GM12878 (cell line): Measurements from ENCODE around the gene IFNA2. TPM values are rescaled to one million over a fixed set of nuclear protein-coding genes. Genes with fewer than 3 reads are reported as not detected.

Source experiments
- CBX3 ChIP-seq: fragments of 200-600 bp; sonication (generic); IDR thresholded peaks from 2 replicates; pipeline ENCODE4 v1.6.1; 2016; ENCODE audit warnings: low read depth, borderline replicate concordance
- CBX5 ChIP-seq: sonication (generic); IDR thresholded peaks from 2 replicates; pipeline ENCODE4 v1.6.1; 2016; ENCODE audit warnings: low read depth, moderate library complexity, mild to moderate bottlenecking, inconsistent platforms
- FOS ChIP-seq: IDR thresholded peaks from 3 replicates; pipeline ENCODE4 v1.6.1; 2011; ENCODE audit warnings: borderline replicate concordance; ENCODE audit not compliant: insufficient read length; ENCODE audit errors: extremely low read depth
- HDAC6 ChIP-seq: fragments of 200-600 bp; sonication (generic); IDR thresholded peaks from one replicate; pipeline ENCODE4 v1.8.0; 2017; ENCODE audit warnings: antibody characterized with exemption; ENCODE audit not compliant: unreplicated experiment
- IRF4 ChIP-seq: IDR thresholded peaks from 2 replicates; pipeline ENCODE4 v1.6.1; 2011; ENCODE audit warnings: low read depth, low read length
- JUNB ChIP-seq: IDR thresholded peaks from 2 replicates; pipeline ENCODE4 v1.6.1; 2016; ENCODE audit warnings: antibody characterized with exemption, mild to moderate bottlenecking
- KLF5 ChIP-seq: fragments of 450-650 bp; IDR thresholded peaks from 2 replicates; pipeline ENCODE4 v1.6.1; 2014; ENCODE audit warnings: mild to moderate bottlenecking; ENCODE audit not compliant: partially characterized antibody
- PAX5 ChIP-seq: IDR thresholded peaks from 2 replicates; pipeline ENCODE4 v1.6.1; 2011; ENCODE audit warnings: low read depth, low read length, borderline replicate concordance
- RAD51 ChIP-seq: fragments of 450-650 bp; IDR thresholded peaks from 2 replicates; pipeline ENCODE4 v1.6.1; 2016; ENCODE audit warnings: moderate library complexity, mild to moderate bottlenecking, inconsistent platforms
- SMARCA5 ChIP-seq: fragments of 450-650 bp; IDR thresholded peaks from 2 replicates; pipeline ENCODE4 v1.6.1; 2017; ENCODE audit warnings: mild to moderate bottlenecking
- TCF12 ChIP-seq: IDR thresholded peaks from 2 replicates; pipeline ENCODE4 v1.6.1; 2011; ENCODE audit warnings: low read depth, mild to moderate bottlenecking, low read length
- YBX1 ChIP-seq: fragments of 450-650 bp; IDR thresholded peaks from 2 replicates; pipeline ENCODE4 v1.6.1; 2016; ENCODE audit warnings: antibody characterized with exemption
- polyA plus RNA-seq, 11 experiments: library from polyadenylated mRNA; depleted of rRNA in 4 of 11; unstranded in 6 of 11; stranded (reverse) in 5 of 11; fragments of >200 nt; fragmentation: Nextera tagmentation in 4 of 11; fragmentation: Illumina TruSeq in 1 of 11; extraction: Ambion mirVana in 4 of 11; extraction: Trizol in 1 of 11; gene quantifications; 1 replicate in 1 of 11; 2 replicates in 10 of 11; pipeline versions ENCODE4 v1.2.1 to v1.2.3, GENCODE V29; 2011 to 2016; ENCODE audit warnings: inconsistent platforms in 2 of 11, missing spikeins in 2 of 11, low read depth in 1 of 11
- total RNA-seq, 4 experiments: library from RNA; depleted of rRNA in 3 of 4; stranded (reverse); fragments of >200 nt in 3 of 4; fragmentation: Illumina TruSeq in 1 of 4; extraction: Trizol in 1 of 4; gene quantifications; 2 replicates each; pipeline versions ENCODE4 v1.2.1 to v1.2.3, GENCODE V29; 2013 to 2021
- TF ChIP-seq, protein P1 (sequence below): IDR thresholded peaks from 2 replicates; pipeline ENCODE4 v1.6.1; 2012; ENCODE audit warnings: mild to moderate bottlenecking, low read depth, low read length
- TF ChIP-seq, protein P2 (sequence below): IDR thresholded peaks from 2 replicates; pipeline ENCODE4 v1.6.1; 2011; ENCODE audit warnings: mild to moderate bottlenecking, low read depth, low read length, moderate library complexity; ENCODE audit not compliant: insufficient replicate concordance
- TF ChIP-seq, protein P3 (sequence below): fragments of 150-350 bp; IDR thresholded peaks from 2 replicates; pipeline ENCODE4 v1.6.1; 2016; ENCODE audit warnings: low read depth, low read length

IFNA2 gene
- total and polyA plus RNA-seq, 10 of the 15 experiments (the other 5 are each of a cell fraction or from before 2014, with no cell fraction given), result 0.26 to 2.8 (median 0.66) TPM; not detected in 2

DNA sequence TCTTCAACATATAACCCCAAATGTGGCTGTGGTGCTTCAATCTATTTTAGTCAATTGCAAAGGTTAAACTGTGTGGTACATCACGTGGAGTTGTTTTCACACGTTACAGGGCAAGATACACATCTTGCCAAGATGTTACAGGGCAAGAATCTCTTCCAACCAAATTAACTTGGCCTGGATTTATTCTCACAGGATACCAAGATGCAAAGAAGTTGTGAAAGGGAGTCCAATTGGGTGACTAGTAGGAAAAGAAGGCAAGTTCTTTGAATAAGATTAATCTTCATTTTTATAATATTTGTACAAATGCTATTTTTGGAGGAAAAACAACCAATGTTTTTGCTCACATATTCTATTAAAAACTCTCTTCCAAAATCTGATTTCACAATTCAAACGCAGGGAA lies 18.9 kb upstream of the IFNA2 start (continued):
- TF ChIP-seq, protein P1, sequence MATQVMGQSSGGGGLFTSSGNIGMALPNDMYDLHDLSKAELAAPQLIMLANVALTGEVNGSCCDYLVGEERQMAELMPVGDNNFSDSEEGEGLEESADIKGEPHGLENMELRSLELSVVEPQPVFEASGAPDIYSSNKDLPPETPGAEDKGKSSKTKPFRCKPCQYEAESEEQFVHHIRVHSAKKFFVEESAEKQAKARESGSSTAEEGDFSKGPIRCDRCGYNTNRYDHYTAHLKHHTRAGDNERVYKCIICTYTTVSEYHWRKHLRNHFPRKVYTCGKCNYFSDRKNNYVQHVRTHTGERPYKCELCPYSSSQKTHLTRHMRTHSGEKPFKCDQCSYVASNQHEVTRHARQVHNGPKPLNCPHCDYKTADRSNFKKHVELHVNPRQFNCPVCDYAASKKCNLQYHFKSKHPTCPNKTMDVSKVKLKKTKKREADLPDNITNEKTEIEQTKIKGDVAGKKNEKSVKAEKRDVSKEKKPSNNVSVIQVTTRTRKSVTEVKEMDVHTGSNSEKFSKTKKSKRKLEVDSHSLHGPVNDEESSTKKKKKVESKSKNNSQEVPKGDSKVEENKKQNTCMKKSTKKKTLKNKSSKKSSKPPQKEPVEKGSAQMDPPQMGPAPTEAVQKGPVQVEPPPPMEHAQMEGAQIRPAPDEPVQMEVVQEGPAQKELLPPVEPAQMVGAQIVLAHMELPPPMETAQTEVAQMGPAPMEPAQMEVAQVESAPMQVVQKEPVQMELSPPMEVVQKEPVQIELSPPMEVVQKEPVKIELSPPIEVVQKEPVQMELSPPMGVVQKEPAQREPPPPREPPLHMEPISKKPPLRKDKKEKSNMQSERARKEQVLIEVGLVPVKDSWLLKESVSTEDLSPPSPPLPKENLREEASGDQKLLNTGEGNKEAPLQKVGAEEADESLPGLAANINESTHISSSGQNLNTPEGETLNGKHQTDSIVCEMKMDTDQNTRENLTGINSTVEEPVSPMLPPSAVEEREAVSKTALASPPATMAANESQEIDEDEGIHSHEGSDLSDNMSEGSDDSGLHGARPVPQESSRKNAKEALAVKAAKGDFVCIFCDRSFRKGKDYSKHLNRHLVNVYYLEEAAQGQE, result no peak
- TF ChIP-seq PAX5 (no peak), KLF5 (no peak), CBX3 (no peak), FOS (no peak), SMARCA5 (no peak), IRF4 (no peak), YBX1 (no peak), CBX5 (no peak), RAD51 (no peak), JUNB (no peak), TCF12 (no peak), HDAC6 (no peak)
- TF ChIP-seq, protein P2, sequence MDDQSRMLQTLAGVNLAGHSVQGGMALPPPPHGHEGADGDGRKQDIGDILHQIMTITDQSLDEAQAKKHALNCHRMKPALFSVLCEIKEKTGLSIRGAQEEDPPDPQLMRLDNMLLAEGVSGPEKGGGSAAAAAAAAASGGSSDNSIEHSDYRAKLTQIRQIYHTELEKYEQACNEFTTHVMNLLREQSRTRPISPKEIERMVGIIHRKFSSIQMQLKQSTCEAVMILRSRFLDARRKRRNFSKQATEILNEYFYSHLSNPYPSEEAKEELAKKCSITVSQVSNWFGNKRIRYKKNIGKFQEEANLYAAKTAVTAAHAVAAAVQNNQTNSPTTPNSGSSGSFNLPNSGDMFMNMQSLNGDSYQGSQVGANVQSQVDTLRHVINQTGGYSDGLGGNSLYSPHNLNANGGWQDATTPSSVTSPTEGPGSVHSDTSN, result no peak
- TF ChIP-seq, protein P3, sequence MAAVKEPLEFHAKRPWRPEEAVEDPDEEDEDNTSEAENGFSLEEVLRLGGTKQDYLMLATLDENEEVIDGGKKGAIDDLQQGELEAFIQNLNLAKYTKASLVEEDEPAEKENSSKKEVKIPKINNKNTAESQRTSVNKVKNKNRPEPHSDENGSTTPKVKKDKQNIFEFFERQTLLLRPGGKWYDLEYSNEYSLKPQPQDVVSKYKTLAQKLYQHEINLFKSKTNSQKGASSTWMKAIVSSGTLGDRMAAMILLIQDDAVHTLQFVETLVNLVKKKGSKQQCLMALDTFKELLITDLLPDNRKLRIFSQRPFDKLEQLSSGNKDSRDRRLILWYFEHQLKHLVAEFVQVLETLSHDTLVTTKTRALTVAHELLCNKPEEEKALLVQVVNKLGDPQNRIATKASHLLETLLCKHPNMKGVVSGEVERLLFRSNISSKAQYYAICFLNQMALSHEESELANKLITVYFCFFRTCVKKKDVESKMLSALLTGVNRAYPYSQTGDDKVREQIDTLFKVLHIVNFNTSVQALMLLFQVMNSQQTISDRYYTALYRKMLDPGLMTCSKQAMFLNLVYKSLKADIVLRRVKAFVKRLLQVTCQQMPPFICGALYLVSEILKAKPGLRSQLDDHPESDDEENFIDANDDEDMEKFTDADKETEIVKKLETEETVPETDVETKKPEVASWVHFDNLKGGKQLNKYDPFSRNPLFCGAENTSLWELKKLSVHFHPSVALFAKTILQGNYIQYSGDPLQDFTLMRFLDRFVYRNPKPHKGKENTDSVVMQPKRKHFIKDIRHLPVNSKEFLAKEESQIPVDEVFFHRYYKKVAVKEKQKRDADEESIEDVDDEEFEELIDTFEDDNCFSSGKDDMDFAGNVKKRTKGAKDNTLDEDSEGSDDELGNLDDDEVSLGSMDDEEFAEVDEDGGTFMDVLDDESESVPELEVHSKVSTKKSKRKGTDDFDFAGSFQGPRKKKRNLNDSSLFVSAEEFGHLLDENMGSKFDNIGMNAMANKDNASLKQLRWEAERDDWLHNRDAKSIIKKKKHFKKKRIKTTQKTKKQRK, result no peak
